Measurements from ENCODE around the gene NR2C2. TPM values are rescaled to one million over a fixed set of nuclear protein-coding genes. Genes with fewer than 3 reads are reported as not detected.

The NR2C2 gene
- total and polyA plus RNA-seq, 8 donors: 5.0 to 73.6 (median 15.5) TPM

DNA sequence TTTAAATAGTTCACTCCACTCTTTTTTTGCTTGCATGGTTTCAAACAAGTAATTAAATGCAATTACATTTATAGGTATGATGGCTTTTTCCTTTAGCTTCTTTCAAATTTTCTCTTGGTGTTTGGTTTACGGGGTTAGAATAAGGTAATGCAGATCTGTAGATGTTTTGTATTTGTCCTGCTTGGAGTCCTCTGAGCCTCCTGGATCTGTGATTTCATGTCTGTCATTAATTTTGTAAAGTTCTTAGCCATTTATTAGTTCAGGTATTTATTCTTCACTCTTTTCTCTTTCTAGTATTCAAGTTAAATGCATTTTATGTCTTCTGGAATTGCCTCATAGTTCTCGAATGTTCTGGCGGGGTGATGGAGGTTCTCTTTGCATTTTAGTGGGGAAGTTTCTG, 119.1 kb downstream of the NR2C2 start:
- no peak for DNase-seq
- H3K36me3 ChIP-seq: peaks cover 6 to 19% (median 16%) of the 10 kb centered on the region in 4 donors
- H3K9me3 ChIP-seq: no peaks in the 10 kb centered on the region
- no peak overlapping the region for H3K4me3 ChIP-seq
- H3K27ac ChIP-seq: no peak overlapping the region
- TF ChIP-seq POLR2A (IDR thresholded peaks at IDR 0.05) (no peak), EP300 (IDR thresholded peaks at IDR 0.05) (no peak), POLR2AphosphoS5 (IDR thresholded peaks at IDR 0.05) (no peak), CTCF (IDR thresholded peaks at IDR 0.05) (no peak)
- intact Hi-C loops (cut with DNase I; ENCODE audit: low total_unique reads): no loop called here
- WGBS, 5 donors: 89 to 95% (median 93%) methylated on average over 3 of the region's 3 CpGs
- H3K4me1 ChIP-seq: peaks cover 14 to 23% (median 20%) of the 10 kb centered on the region in 4 donors
- H3K27me3 ChIP-seq: no peaks in the 10 kb centered on the region

DNA sequence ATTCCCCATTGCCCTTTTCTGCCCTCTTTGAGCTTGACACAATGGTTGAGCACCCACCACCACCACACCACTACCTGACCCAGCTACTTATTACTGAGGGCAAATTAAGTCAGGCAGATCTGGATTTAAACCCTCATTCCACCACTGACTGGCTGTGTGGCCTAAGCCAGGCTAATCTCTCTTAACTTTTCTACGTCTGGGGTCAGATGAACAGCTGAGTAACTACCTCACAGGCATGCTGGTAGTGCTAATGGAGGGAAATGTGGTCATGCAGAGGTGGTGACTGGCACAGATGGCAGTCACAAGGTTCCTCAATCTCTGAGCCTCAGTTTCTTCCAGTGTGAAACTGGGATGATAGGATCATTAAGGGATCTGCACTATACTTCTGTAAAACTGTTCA, 122.1 kb downstream of the NR2C2 start:
- Histone ChIP-seq H3K4me3 (no peak overlapping the region), H3K36me3 (peaks cover 31 to 48% (median 45%) of the 10 kb centered on the region in 4 donors), H3K27me3 (no peaks in the 10 kb centered on the region), H3K27ac (no peak overlapping the region), H3K9me3 (no peaks in the 10 kb centered on the region), H3K4me1 (peaks cover 0 to 7% (median 4%) of the 10 kb centered on the region in 4 donors)
- 71 to 93% (median 86%) methylated on average over 1 of the region's 1 CpG for WGBS, 5 donors
- intact Hi-C loops (cut with DNase I; ENCODE audit: low total_unique reads): no loop called here
- TF ChIP-seq POLR2A (IDR thresholded peaks at IDR 0.05) (no peak), CTCF (IDR thresholded peaks at IDR 0.05) (no peak), POLR2AphosphoS5 (IDR thresholded peaks at IDR 0.05) (no peak), EP300 (IDR thresholded peaks at IDR 0.05) (no peak)
- DNase-seq: no peak

- no peak overlapping the region for H3K27ac ChIP-seq
- H3K4me3 ChIP-seq: no peak overlapping the region
- H3K4me1 ChIP-seq: no peaks in the 10 kb centered on the region
- TF ChIP-seq EP300 (IDR thresholded peaks at IDR 0.05) (no peak), CTCF (IDR thresholded peaks at IDR 0.05) (no peak), POLR2AphosphoS5 (IDR thresholded peaks at IDR 0.05) (no peak), POLR2A (IDR thresholded peaks at IDR 0.05) (no peak)
- DNase-seq: no peak
- H3K36me3 ChIP-seq: peaks cover 51 to 71% (median 68%) of the 10 kb centered on the region in 4 donors
- H3K9me3 ChIP-seq: no peaks in the 10 kb centered on the region
- 88 to 98% (median 92%) methylated on average over 1 to 2 of the region's 2 CpGs for WGBS, 5 donors
- H3K27me3 ChIP-seq: no peaks in the 10 kb centered on the region
- intact Hi-C loops (cut with DNase I; ENCODE audit: low total_unique reads): no loop called here
Observed at GRCh38 chr3:15071699-15072098, 124.3 kb downstream of the NR2C2 start.

DNA sequence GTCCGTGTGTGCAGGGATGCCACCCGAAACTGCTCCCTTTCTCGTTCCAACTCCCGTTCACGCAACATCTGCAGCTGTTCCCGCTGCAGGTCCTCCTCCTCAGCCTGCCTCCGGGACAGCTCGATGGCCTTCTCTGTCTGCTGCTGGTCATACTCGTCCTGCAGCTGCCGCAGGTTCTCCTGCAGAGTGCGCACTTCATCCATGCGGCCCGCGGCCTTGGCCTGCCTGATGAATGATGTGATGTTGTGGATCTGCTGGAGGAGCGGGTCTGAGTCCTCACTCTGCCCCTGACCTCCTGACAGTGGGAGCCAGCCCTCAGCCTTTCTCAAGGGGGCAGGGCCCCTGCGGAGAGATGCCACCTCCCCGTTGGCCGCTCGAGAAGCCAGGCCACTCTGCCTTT, 127.1 kb downstream of the NR2C2 start:
- WGBS, 5 donors: 90 to 96% (median 94%) methylated on average over 19 of the region's 19 CpGs
- Histone ChIP-seq H3K9me3 (no peaks in the 10 kb centered on the region), H3K4me1 (no peaks in the 10 kb centered on the region), H3K4me3 (no peak overlapping the region), H3K27ac (no peak overlapping the region), H3K36me3 (peaks cover 74 to 98% (median 96%) of the 10 kb centered on the region in 4 donors), H3K27me3 (no peaks in the 10 kb centered on the region)
- DNase-seq: no peak
- intact Hi-C loops (cut with DNase I; ENCODE audit: low total_unique reads): no loop called here
- TF ChIP-seq POLR2AphosphoS5 (IDR thresholded peaks at IDR 0.05) (no peak), EP300 (IDR thresholded peaks at IDR 0.05) (no peak)

DNA sequence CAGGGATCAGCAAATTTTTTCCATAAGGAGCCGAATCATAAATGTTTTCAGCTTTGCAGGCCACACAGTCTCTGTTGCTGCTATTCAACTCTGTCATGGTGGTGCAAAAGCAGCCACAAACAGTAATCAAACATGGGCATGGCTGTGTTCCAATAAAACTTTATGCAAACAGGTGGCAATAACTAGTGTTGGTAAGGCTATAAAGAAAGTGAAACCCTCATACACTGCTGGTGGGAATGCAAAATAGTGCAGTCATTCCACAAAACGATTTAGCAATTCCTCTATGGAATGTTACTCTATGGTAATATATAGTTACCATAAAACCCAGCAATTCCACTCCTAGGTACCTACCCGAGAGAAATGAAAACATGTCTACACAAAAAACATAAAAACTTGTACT, 131.7 kb downstream of the NR2C2 start:
- intact Hi-C loops (cut with DNase I; ENCODE audit: low total_unique reads): no loop called here
- WGBS, 5 donors: 74 to 89% (median 85%) methylated on average over 3 of the region's 3 CpGs

More for the DNA sequence above, 131.7 kb downstream of the NR2C2 start:
- H3K27ac ChIP-seq: no peak overlapping the region
- H3K36me3 ChIP-seq: peaks cover 88 to 100% (median 99%) of the 10 kb centered on the region in 4 donors
- no peaks in the 10 kb centered on the region for H3K4me1 ChIP-seq
- no peaks in the 10 kb centered on the region for H3K9me3 ChIP-seq
- H3K4me3 ChIP-seq: no peak overlapping the region
- H3K27me3 ChIP-seq: no peaks in the 10 kb centered on the region
- no peak for TF ChIP-seq EP300 (IDR thresholded peaks at IDR 0.05)
- TF ChIP-seq POLR2AphosphoS5 (IDR thresholded peaks at IDR 0.05): no peak
- TF ChIP-seq POLR2A (IDR thresholded peaks at IDR 0.05): no peak
- TF ChIP-seq CTCF (IDR thresholded peaks at IDR 0.05): no peak
- no peak for DNase-seq
